Activated naive CD8-positive, alpha-beta T cell (primary cell): ENCODE data around the gene PPP1R17.

Experiments
- H3K27ac Mint-ChIP-seq: one replicate; pipeline ENCODE4 v1.8.0; 2021; ENCODE audit warnings: mixed read lengths
- H3K27me3 Mint-ChIP-seq: one replicate; pipeline ENCODE4 v1.8.0; 2021; ENCODE audit warnings: mixed read lengths
- H3K36me3 Mint-ChIP-seq: one replicate; pipeline ENCODE4 v1.8.0; 2021; ENCODE audit warnings: mixed read lengths
- H3K4me1 Mint-ChIP-seq: one replicate; pipeline ENCODE4 v1.8.0; 2021; ENCODE audit warnings: low read depth, mixed read lengths
- H3K4me3 Mint-ChIP-seq: one replicate; pipeline ENCODE4 v1.8.0; 2021; ENCODE audit warnings: mild to moderate bottlenecking, mixed read lengths
- H3K9me3 Mint-ChIP-seq: one replicate; pipeline ENCODE4 v1.8.0; 2021; ENCODE audit warnings: low read depth, mixed read lengths

Gene PPP1R17

DNA sequence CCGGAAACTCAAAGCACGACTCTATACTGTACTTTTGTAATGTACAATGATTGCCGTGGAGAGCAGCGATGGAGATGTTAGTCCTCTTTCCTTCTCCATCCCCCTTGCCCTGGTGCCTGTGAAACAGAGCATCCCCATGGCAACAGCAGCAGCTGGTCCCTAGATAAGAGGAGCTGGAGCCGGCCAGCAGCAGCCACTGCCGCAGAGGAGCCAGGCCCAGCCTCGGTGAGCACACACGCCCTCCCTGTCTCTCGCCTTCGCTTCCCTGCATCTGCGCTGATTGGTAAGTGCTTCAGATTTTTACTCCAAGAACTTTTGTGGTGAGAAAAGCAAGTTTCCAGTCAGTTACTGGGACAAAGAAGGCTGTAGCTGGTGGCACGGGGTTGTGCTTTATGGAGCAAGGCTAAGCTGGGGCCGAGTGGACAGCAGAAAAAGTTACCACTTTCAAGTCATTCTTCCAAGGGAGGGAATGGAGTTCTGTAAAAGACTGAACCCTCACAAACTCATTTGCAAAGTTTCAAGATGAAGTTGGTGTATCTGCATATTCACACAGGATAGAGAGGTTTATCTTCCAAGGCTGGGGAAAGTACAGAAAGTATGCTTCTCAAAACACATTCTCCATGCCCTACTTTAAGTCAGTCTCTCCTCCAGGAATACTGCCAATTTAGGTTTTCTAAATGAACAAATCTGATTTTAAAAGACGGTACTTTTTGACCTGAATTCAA, at the start of gene PPP1R17:
TSS of gene PPP1R17 (plus strand) at position 192 of the 725 bp plus-strand sequence. CDS start 5,227 bp downstream, outside the sequence.
- Mint-ChIP-seq H3K9me3 (no peaks in the 10 kb centered on the region), H3K27me3 (no peaks in the 10 kb centered on the region), H3K4me3 (no peak within 1 kb of the TSS), H3K4me1 (no peaks in the 10 kb centered on the region), H3K27ac (no peak within 1 kb of the TSS), H3K36me3 (no peaks in the 10 kb centered on the region)

DNA sequence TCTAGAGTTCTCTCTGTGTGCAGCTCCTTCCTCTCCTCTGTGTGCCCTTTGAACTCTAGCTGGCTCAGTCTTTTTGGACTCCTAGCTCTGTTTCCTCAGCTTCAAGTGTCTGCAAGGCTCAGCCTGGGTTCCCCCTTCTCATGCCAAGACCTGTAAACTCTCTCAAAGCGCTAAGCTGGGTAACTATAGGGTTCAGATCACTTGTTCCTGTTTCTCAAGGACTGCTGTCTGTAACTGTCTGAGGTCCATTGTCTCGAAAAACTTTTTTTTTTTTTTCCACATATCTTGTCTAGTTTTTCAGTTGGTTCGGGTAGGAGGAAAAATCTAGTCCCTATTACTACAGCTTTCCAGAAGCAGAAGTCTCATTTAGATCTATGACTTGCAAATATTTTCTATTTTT, 46.6 kb upstream of the PPP1R17 start:
- Mint-ChIP-seq H3K27me3 (no peaks in the 10 kb centered on the region), H3K27ac (no peak overlapping the region), H3K4me1 (no peaks in the 10 kb centered on the region), H3K9me3 (no peaks in the 10 kb centered on the region), H3K4me3 (no peak overlapping the region), H3K36me3 (no peaks in the 10 kb centered on the region)

DNA sequence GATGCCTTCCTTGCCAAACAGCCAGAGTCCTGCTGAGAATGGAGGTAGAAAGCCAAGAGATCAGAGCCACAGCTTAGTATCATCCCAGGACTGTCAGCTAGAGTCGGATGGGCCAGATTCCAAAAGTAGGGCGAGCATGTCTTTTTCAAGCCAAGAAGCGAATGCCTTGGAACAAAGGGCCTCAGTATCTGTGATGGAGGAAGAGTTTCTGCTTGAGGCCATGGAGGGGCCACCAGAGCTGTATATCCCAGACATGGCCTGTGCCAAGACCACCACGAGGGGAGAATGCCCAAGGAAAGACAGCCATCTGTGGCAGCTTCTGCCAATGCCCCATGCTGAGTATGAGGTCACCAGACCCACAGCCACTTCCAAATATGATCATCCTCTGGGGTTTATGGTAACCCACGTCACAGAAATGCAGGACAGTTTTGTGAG, 44.3 kb upstream of the PPP1R17 start:
- Mint-ChIP-seq H3K9me3 (no peaks in the 10 kb centered on the region), H3K36me3 (no peaks in the 10 kb centered on the region), H3K4me1 (no peaks in the 10 kb centered on the region), H3K27ac (no peak overlapping the region), H3K4me3 (no peak overlapping the region), H3K27me3 (no peaks in the 10 kb centered on the region)

DNA sequence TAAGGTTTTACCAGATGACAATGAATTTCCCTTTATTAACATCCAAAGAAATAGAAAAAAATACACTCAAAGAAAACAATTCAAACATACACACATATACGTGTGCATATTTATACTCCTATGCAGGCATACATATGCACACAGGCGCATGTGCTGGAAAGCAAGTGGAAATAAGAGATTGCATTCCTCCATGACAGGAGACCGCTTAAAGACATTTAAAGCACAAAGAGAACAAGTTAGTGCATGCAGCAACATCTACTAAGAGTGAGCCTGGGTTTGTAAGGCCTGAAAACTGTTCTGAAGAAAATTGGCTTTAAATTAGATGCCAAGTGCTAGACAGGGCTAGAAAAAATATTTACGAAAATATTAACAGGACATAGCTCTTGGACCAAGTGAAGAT, 40.1 kb upstream of the PPP1R17 start:
- H3K27ac Mint-ChIP-seq, result no peak overlapping the region

DNA sequence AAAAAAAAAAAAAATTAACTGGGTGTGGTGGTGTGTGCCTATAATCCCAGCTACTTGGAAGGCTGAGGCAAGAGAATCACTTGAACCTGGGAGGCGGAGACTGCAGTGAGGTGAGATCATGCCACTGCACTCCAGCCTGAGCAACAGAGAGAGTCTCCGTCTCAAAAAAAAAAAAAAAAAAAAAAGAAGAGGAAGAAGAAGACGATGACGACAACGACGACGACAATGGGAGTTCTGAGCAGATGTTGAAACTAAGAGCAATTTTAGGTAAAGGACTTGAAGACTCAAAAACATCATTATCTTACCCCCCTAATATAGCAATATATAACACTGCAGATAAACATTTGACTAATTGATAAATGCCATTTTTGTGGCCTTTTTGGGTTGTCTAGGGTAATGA, 39.5 kb upstream of the PPP1R17 start:
- Mint-ChIP-seq H3K27ac (no peak overlapping the region), H3K4me3 (no peak overlapping the region), H3K9me3 (no peaks in the 10 kb centered on the region), H3K36me3 (no peaks in the 10 kb centered on the region), H3K4me1 (no peaks in the 10 kb centered on the region), H3K27me3 (no peaks in the 10 kb centered on the region)

More for the DNA sequence above, 40.1 kb upstream of the PPP1R17 start:
- Mint-ChIP-seq H3K4me1 (no peaks in the 10 kb centered on the region), H3K4me3 (no peak overlapping the region), H3K27me3 (no peaks in the 10 kb centered on the region), H3K36me3 (no peaks in the 10 kb centered on the region), H3K9me3 (no peaks in the 10 kb centered on the region)

DNA sequence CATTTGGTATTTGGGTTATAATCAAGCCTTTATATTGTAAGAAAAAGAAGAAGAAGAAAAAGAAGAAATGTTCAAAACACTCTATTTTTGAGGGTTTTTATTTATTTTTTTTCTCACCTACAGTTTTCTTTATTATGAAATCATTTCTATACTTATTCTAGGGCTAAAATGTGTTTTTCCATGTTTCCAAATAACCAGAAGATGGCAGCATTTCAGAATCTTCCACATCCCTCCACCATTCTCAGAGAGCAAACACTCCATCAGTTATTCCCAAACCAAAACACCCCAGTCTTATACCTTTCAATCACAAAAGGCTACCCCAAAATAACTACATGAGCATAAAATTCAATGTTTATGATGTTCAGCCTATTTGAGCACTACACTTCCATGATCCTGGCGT, 38.7 kb upstream of the PPP1R17 start:
- Mint-ChIP-seq H3K27ac (no peak overlapping the region), H3K4me1 (no peaks in the 10 kb centered on the region), H3K9me3 (no peaks in the 10 kb centered on the region), H3K27me3 (no peaks in the 10 kb centered on the region), H3K4me3 (no peak overlapping the region), H3K36me3 (no peaks in the 10 kb centered on the region)

DNA sequence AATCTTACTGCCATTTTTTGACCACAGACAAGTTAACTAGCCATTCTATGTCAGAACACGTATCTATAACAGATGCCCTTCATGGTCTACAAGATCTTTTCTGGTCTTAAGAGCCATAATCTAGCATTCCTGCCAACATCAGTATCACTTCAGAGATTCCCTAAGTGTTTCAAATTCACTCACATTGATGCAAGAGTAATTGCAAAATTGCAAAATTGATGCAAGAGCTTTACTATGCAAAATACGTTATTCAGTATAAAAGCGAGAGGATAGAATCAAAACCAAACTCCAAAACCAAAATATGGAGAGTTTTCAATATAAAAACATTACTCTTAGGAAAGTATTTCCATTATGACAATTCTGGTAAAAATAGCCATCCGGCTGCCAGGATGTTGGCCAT, 38.1 kb upstream of the PPP1R17 start:
- Mint-ChIP-seq H3K27ac (no peak overlapping the region), H3K27me3 (no peaks in the 10 kb centered on the region), H3K4me3 (no peak overlapping the region)

DNA sequence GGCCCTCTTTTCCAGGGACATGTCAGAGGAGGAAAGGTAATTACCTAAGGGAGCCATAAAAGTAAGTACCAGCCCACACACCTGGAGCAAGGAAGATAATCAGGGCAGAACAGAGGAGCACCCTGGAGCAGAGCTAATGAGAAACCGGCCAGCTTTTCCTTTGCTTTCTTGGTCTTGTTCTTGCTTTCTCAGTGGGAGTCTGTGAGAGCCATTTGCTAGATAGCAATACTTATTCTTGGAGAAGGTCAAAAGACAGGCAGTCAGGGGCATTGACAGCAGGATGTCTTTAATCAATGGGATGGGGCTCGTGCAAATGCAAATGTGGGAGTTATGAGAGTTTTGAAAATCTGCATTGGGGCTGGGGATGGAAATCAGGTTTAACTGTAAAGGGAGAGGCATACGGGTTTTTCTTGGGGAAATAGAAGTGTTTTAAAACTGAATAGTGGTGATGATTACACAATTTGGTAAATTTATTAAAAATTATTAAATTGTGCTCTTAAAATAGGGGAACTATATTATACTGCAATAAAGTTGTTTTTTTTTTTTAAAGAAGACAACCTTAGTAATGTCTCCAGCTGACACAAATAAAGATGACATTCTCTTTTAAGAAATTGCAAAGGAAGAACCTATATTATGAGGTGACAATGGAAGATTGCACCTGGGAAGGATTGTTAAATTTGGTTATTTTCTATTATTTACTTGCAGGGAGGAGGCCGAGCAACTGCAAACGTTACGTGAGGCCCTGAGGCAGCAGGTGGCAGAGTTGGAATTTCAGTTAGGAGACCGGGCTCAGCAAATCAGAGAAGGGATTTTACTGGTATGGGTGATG, 35.6 kb upstream of the PPP1R17 start:
- H3K4me1 Mint-ChIP-seq, result no peaks in the 10 kb centered on the region

More for the DNA sequence above, 38.1 kb upstream of the PPP1R17 start:
- no peaks in the 10 kb centered on the region for H3K36me3 Mint-ChIP-seq
- no peaks in the 10 kb centered on the region for H3K4me1 Mint-ChIP-seq
- H3K9me3 Mint-ChIP-seq, result no peaks in the 10 kb centered on the region

DNA sequence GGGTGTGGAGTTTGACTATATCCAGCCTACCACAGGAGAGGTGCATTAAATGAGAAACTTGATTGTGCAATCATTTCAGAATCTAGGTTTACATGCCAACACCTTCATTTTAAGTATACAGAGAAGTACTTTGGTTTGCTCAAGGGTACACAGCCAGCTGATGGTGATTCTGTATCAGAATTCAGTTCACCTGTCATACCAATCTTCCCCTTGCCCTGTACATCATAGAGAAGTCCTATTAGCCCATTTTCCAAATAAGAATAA, 35.0 kb upstream of the PPP1R17 start:
- no peaks in the 10 kb centered on the region for H3K27me3 Mint-ChIP-seq
- no peaks in the 10 kb centered on the region for H3K36me3 Mint-ChIP-seq
- H3K27ac Mint-ChIP-seq, result no peak overlapping the region
- H3K4me3 Mint-ChIP-seq, result no peak overlapping the region
- no peaks in the 10 kb centered on the region for H3K4me1 Mint-ChIP-seq
- H3K9me3 Mint-ChIP-seq, result peaks cover 8% of the 10 kb centered on the region

More for the DNA sequence above, 35.6 kb upstream of the PPP1R17 start:
- Mint-ChIP-seq H3K27ac (no peak overlapping the region), H3K4me3 (no peak overlapping the region), H3K27me3 (no peaks in the 10 kb centered on the region), H3K36me3 (no peaks in the 10 kb centered on the region), H3K9me3 (peaks cover 8% of the 10 kb centered on the region)

DNA sequence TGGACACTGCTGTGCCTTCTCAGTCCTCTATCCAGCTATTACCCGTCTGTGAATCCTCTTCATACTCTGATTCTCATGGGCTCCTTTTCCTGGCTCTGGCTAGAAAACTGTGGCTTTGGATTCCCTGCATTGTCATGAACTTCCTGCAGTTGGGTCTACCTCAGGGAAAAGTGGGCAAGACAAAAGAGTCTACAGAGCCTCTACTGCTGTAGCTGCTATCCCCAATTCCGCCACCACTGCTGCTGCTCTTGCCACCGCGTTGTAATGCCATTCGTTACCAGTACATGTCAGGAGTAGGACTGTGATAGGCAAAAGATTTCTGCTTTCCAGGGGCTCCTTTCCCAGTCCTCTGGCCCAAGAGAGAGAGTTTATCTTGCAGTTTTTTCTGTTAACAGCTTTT, 23.9 kb upstream of the PPP1R17 start:
- Mint-ChIP-seq H3K27me3 (no peaks in the 10 kb centered on the region), H3K27ac (no peak overlapping the region), H3K4me3 (no peak overlapping the region), H3K4me1 (no peaks in the 10 kb centered on the region), H3K9me3 (peaks cover 3% of the 10 kb centered on the region), H3K36me3 (no peaks in the 10 kb centered on the region)

DNA sequence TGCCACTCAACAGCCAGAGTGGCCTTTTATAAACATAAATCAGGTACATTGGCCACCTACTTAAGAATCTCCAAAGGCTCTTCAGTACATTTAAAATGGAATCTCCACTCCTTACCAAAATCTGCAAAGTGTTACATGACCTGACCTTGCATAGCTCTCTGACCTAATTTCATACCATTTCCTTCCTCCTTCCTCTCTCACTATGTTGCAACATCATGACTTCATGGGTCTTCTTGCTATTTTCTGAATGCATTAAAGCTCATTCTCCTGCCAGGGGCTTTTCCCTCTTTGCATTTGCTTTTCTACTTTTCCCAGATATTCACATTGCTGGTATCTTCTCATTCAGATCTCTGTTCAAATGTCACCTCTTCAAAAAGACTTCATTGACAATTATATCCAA, 22.1 kb upstream of the PPP1R17 start:
- peaks cover 3% of the 10 kb centered on the region for H3K9me3 Mint-ChIP-seq
- no peaks in the 10 kb centered on the region for H3K4me1 Mint-ChIP-seq
- no peaks in the 10 kb centered on the region for H3K36me3 Mint-ChIP-seq
- no peak overlapping the region for H3K4me3 Mint-ChIP-seq
- H3K27me3 Mint-ChIP-seq, result no peaks in the 10 kb centered on the region
- no peak overlapping the region for H3K27ac Mint-ChIP-seq

DNA sequence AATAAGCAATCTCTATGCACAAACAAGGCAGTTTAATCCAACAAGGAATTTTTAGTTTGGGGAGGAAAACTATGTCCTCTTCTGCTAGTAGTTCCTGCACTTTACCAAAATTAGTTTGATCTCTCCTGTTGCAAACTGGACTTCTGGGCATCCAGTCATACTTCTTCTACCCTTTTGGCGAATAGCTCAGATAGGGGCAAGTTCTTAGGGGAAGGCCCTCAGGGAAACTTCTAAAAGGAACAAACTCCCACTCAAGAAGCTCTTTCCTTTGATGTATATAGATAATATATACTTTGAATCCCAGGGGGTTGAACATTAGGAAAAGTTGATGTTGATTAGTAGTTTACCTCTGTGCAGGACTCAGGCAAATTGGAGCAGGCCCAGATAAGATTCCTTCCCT, 21.5 kb upstream of the PPP1R17 start:
- no peak overlapping the region for H3K27ac Mint-ChIP-seq
- no peaks in the 10 kb centered on the region for H3K4me1 Mint-ChIP-seq
- H3K36me3 Mint-ChIP-seq, result no peaks in the 10 kb centered on the region
- no peaks in the 10 kb centered on the region for H3K27me3 Mint-ChIP-seq
- no peak overlapping the region for H3K4me3 Mint-ChIP-seq
- peaks cover 3% of the 10 kb centered on the region for H3K9me3 Mint-ChIP-seq

DNA sequence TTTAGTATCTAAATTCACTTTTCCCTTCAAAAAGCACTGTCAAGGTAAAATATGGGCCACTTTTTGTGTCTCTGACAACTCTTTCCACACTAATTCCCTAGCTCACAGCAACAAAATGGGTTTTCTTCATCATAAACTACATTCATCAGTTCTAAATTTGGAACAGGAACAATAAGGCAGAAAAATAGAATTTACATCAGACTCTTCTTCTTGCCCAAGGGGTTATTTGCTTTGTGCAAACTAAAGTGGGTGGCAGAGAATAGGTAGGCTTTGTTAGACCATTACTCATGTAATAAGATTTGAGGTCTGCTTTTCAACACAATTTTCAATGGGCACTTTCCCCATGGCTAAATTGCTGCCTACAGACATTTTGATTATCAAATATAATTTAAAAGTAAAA, 17.6 kb upstream of the PPP1R17 start:
- Mint-ChIP-seq H3K36me3 (no peaks in the 10 kb centered on the region), H3K9me3 (no peaks in the 10 kb centered on the region), H3K27ac (no peak overlapping the region), H3K27me3 (peaks cover 3% of the 10 kb centered on the region), H3K4me1 (no peaks in the 10 kb centered on the region), H3K4me3 (no peak overlapping the region)

DNA sequence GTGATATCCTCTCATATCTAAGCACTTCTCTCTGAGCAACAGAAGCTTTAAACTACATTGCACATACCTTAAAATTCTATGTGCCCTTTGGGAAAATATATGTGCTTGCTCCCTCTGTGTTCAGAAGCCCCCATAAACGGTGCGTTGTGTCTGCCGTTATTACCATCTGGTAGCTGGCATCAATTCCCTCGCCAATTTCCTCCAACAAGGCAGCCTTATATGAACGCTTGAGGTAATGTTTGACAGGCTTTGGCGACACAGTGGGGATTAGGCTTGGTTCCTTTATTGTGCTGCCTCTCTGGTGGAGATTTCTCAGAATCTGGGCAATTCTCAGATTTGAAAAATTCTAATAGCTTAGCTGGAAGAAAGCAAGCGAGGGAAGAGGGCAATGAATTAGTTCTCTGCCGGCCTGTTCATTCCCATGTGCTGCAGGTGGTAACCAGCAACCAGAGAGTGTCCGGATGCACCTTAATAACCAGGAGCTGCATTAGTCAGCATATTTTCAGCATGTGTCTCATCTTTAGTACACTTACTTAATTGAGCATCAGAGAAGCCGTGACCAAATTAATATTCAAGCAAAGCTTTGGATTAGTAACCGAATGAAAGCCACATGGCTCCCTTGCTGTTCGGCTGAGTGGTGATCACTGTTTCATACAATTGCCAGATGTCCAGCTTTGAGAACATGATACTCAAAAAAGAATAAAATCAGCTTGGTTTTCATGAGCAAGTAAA, 7.3 kb upstream of the PPP1R17 start:
- H3K27me3 Mint-ChIP-seq, result no peaks in the 10 kb centered on the region
- no peak overlapping the region for H3K4me3 Mint-ChIP-seq
- H3K9me3 Mint-ChIP-seq, result no peaks in the 10 kb centered on the region
- no peaks in the 10 kb centered on the region for H3K36me3 Mint-ChIP-seq
- no peaks in the 10 kb centered on the region for H3K4me1 Mint-ChIP-seq
- H3K27ac Mint-ChIP-seq, result no peak overlapping the region
